Activated T-cell treated with anti-CD3 and anti-CD28 coated beads, Interleukin-2, amount 50 U/mL, for 72 hours (primary cell): Measurements from ENCODE around the gene KCNC1. TPM values are rescaled to one million over a fixed set of nuclear protein-coding genes. Genes with fewer than 3 reads are reported as not detected.
A peak's percentile ranks its signal among the peaks of the same experiment; 100 is the strongest.

Source experiments
- ATAC-seq, 2 donors: fragments of 150-1000 bp; cut with Tn5 transposase; replicated peaks in 1 of 2; 2 replicates each; pipeline ENCODE4 v1.10.0; 2021; ENCODE audit warnings: moderate library complexity in 2 of 2, mild to moderate bottlenecking in 1 of 2
- DNase-seq, 2 donors: peaks; one replicate each; pipeline ENCODE4 v3.0.0; 2021 to 2022; ENCODE audit warnings: mixed read lengths in 1 of 2
- H3K27ac Mint-ChIP-seq: one replicate; pipeline ENCODE4 v1.8.0; 2022; ENCODE audit warnings: mild to moderate bottlenecking, moderate library complexity, mixed read lengths
- H3K27me3 Mint-ChIP-seq: one replicate; pipeline ENCODE4 v1.8.0; 2022; ENCODE audit warnings: low read depth, mixed read lengths
- H3K36me3 Mint-ChIP-seq, 2 donors: one replicate each; pipeline ENCODE4 v1.8.0; 2022; ENCODE audit warnings: mixed read lengths in 2 of 2, mild to moderate bottlenecking in 1 of 2; ENCODE audit not compliant: insufficient read depth in 2 of 2
- H3K4me1 Mint-ChIP-seq: one replicate; pipeline ENCODE4 v1.8.0; 2022; ENCODE audit warnings: low read depth, mixed read lengths
- H3K4me3 Mint-ChIP-seq, 2 donors: one replicate each; pipeline ENCODE4 v1.8.0; 2022; ENCODE audit warnings: mild to moderate bottlenecking in 2 of 2, mixed read lengths in 2 of 2, moderate library complexity in 2 of 2
- H3K9me3 Mint-ChIP-seq, 2 donors: one replicate each; pipeline ENCODE4 v1.8.0; 2022; ENCODE audit warnings: mixed read lengths in 2 of 2
- total RNA-seq, 2 donors: library from RNA; stranded (reverse); gene quantifications; one replicate each; pipeline ENCODE4 v1.2.3, GENCODE V29; 2022

The KCNC1 gene
- not detected for total RNA-seq

- Mint-ChIP-seq H3K4me1 (no peaks in the 10 kb centered on the region), H3K9me3 (no peaks in the 10 kb centered on the region), H3K36me3 (peaks cover 2 to 3% of the 10 kb centered on the region in 2 donors), H3K4me3 (peak within 1 kb of the TSS; percentile 64 to 83), H3K27me3 (peaks cover 42% of the 10 kb centered on the region), H3K27ac (no peak within 1 kb of the TSS)
- no peak for DNase-seq
- peak in 1 of 2 donors; percentile 4 for ATAC-seq
Measured at GRCh38 chr11:17734418-17734911, at the start of gene KCNC1. KCNC1 (plus strand) TSS chr11:17734781; CDS start chr11:17736003, 1,222 bp downstream.

GRCh38 chr11:17686231-17686980 lies 48.2 kb upstream of the KCNC1 start:
- no peak overlapping the region for H3K27ac Mint-ChIP-seq
- no peak overlapping the region for H3K4me3 Mint-ChIP-seq
- DNase-seq, result no peak
- H3K9me3 Mint-ChIP-seq, result no peaks in the 10 kb centered on the region
- H3K27me3 Mint-ChIP-seq, result peaks cover 12% of the 10 kb centered on the region
- H3K36me3 Mint-ChIP-seq, result no peaks in the 10 kb centered on the region
- no peak for ATAC-seq
- no peaks in the 10 kb centered on the region for H3K4me1 Mint-ChIP-seq

GRCh38 chr11:17687946-17688670 lies 46.5 kb upstream of the KCNC1 start:
- H3K27ac Mint-ChIP-seq, result no peak overlapping the region
- H3K9me3 Mint-ChIP-seq, result no peaks in the 10 kb centered on the region
- no peak overlapping the region for H3K4me3 Mint-ChIP-seq
- no peaks in the 10 kb centered on the region for H3K4me1 Mint-ChIP-seq
- H3K27me3 Mint-ChIP-seq, result peaks cover 7% of the 10 kb centered on the region
- no peak for DNase-seq
- no peak for ATAC-seq
- H3K36me3 Mint-ChIP-seq, result no peaks in the 10 kb centered on the region

DNA sequence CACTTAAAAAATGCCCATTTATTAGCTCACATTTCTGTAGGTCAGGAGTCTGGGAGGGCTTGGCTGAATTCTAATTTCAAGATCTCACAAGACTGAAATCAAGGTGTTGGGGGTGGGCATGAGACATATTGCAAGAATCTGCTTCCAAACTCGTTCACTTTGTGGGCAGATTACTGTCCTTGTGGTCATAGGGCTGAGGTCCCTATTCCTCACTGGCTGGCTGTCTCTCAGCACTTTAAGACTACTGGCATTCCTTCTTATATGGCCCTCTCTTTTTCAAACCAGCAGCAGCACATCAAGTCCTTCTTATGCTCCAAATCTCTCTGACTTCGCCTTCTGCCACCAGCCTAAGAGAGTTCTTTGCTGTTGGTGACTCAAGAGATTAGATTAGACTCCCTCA lies 43.0 kb upstream of the KCNC1 start:
- Mint-ChIP-seq H3K36me3 (peaks cover 0 to 1% of the 10 kb centered on the region in 2 donors), H3K27me3 (peaks cover 37% of the 10 kb centered on the region), H3K4me1 (no peaks in the 10 kb centered on the region), H3K4me3 (no peak overlapping the region), H3K9me3 (no peaks in the 10 kb centered on the region), H3K27ac (no peak overlapping the region)
- DNase-seq, result no peak
- no peak for ATAC-seq

DNA sequence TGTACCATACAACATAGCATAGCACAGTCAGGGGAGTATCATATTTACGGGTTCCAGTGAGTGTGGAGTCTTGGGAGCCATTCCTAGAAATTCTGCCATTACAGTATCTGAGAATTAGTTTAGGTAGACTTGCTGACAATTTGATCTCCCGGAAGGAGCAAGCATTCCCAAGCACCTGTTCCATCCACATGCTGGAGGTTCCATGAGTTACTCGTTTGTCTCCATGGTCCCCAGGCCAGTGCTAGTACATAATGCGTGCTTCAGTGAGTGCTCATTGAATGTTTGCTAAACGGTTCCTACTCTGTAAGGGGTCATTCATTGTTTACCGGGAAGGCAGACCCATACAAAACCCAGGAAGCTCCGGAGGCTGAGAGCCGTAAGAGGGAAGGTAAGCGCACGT lies 42.6 kb upstream of the KCNC1 start:
- peaks cover 41% of the 10 kb centered on the region for H3K27me3 Mint-ChIP-seq
- no peak overlapping the region for H3K4me3 Mint-ChIP-seq
- H3K36me3 Mint-ChIP-seq, result peaks cover 0 to 1% of the 10 kb centered on the region in 2 donors
- no peaks in the 10 kb centered on the region for H3K9me3 Mint-ChIP-seq
- no peak for DNase-seq
- no peaks in the 10 kb centered on the region for H3K4me1 Mint-ChIP-seq
- ATAC-seq, result no peak
- no peak overlapping the region for H3K27ac Mint-ChIP-seq

GRCh38 chr11:17692931-17693330 lies 41.6 kb upstream of the KCNC1 start:
- no peak for ATAC-seq
- H3K27ac Mint-ChIP-seq, result no peak overlapping the region

DNA sequence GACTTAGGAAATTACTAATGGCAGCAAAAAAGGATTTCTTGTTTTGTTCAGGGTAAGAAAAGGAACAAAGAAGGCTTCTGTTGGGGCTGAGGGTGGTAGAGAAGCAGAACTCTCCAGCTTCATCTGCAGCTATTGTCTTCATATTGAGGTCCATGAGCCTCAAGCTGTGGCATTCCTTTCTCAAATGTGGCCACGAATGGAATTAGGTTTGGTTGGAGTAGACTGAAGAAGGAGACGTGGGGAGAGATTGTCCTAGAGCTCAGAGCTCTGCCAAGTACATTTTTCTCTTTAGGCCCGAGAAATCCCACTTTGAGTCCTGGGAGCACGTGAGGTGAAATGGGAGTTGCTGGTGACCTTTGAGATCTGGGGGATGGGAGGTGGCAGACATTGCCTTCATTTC lies 41.0 kb upstream of the KCNC1 start:
- Mint-ChIP-seq H3K27me3 (peaks cover 51% of the 10 kb centered on the region), H3K4me3 (no peak overlapping the region), H3K27ac (no peak overlapping the region), H3K9me3 (no peaks in the 10 kb centered on the region), H3K4me1 (no peaks in the 10 kb centered on the region), H3K36me3 (peaks cover 0 to 1% of the 10 kb centered on the region in 2 donors)
- DNase-seq (no peak), ATAC-seq (no peak)

More at GRCh38 chr11:17692931-17693330, 41.6 kb upstream of the KCNC1 start:
- Mint-ChIP-seq H3K4me3 (no peak overlapping the region), H3K9me3 (no peaks in the 10 kb centered on the region), H3K4me1 (no peaks in the 10 kb centered on the region), H3K27me3 (peaks cover 46% of the 10 kb centered on the region), H3K36me3 (peaks cover 0 to 1% of the 10 kb centered on the region in 2 donors)
- DNase-seq, result no peak

DNA sequence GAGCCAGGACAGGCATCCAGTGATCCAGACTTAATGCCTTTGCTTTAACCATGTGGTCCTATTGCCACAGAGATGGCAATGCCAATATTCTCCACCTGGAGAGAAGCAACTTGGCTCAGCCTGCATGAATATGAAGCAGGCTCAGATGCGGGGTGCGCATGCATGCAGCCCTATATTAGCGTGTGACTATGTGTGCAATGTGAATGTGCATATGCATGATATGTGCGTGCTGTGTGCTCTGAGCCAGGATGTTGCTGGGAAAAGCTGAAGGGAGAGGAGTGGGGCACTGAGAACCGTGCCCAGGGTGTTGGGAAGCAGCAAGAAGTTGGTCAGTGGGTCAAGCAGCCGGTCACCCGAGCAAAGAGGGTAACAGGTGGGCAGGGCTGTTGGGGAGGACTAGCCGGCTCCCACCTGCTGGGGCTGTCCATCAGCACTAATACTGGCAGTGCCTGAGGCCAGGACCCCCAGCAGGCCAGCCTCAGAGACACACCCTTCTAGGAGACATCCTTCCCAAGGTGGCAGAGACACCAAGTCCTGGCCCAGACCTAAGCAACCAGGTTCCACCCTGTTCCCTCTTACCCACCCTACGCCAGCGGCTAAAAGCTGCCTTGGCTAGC lies 40.0 kb upstream of the KCNC1 start:
- no peak overlapping the region for H3K27ac Mint-ChIP-seq
- DNase-seq (no peak), ATAC-seq (no peak)
- H3K27me3 Mint-ChIP-seq, result peaks cover 51% of the 10 kb centered on the region
- peaks cover 0 to 1% of the 10 kb centered on the region in 2 donors for H3K36me3 Mint-ChIP-seq
- H3K4me3 Mint-ChIP-seq, result no peak overlapping the region
- no peaks in the 10 kb centered on the region for H3K4me1 Mint-ChIP-seq
- H3K9me3 Mint-ChIP-seq, result no peaks in the 10 kb centered on the region

DNA sequence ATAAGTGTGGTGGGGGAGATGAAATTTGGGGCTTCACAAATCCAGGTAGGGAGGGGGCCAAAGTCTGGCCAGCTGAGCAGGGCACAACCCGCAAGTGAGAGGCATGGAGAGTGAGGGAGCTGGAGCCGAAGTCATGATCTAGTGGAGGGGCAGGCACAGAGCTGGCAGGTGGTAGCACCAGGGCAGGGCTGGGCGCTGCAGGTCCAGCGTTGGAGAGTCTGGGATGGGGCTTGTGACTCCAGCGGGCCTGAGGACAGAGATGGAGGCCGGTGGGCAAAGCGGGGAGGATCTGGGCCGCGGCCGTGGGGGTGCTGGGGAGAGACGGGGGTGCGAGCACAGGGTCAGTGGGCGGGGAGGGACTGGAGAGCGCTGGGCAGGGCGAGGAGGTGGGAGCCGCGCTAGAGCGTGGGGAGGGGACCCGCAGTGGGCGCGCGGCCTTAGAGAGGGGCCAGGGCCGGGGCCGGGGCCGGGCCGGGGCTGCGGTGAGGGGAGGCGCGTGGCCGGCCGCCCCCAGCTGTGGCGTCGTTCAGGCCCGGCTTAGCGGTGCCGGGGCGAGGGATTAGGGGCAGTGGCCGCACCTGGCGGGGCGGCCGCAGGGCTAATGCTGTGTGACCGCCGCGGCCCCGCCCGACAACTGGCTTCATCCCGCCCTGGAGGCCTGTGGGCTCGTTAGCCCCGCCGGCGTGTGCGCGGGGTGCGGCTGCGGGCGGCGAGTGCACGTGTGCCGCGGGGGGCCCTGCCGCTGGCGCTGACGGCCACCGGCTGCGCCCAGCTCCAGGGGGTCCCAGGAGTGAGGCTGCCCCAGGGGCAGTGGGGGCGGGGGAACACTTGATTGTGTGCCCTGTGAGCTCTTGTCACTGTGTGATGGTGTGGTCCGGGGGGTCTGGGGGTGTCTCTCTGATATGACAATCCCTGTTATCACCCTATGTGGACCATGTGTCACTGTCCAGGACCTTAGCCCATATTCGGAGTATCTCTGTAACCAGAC lies 38.8 kb upstream of the KCNC1 start:
- peaks cover 0 to 1% of the 10 kb centered on the region in 2 donors for H3K36me3 Mint-ChIP-seq
- peaks cover 51% of the 10 kb centered on the region for H3K27me3 Mint-ChIP-seq
- no peaks in the 10 kb centered on the region for H3K9me3 Mint-ChIP-seq
- no peaks in the 10 kb centered on the region for H3K4me1 Mint-ChIP-seq
- H3K27ac Mint-ChIP-seq, result no peak overlapping the region
- no peak overlapping the region for H3K4me3 Mint-ChIP-seq
- no peak for ATAC-seq
- DNase-seq, result no peak

DNA sequence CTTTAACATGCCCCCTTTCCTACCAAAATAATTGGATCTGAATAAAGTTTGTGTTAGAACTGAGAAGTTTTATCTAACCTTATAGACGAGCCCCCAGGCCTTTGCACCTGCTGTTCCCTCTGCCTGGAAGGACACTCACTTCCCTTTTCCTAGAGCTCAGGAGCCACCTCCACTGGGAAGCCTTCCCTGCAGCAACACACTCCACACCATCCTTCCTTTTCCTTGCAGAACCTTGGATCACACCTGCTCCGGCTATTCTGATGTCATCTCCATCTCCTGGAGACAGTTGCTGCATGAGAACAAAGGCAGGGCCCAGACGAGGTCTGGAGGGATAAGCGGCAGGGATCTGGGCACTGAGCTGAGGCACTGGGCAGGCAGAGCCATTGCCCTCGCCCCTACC lies 37.8 kb upstream of the KCNC1 start:
- DNase-seq (no peak), ATAC-seq (no peak)
- H3K4me1 Mint-ChIP-seq, result no peaks in the 10 kb centered on the region
- no peak overlapping the region for H3K4me3 Mint-ChIP-seq
- H3K27ac Mint-ChIP-seq, result no peak overlapping the region
- H3K36me3 Mint-ChIP-seq, result peaks cover 0 to 1% of the 10 kb centered on the region in 2 donors
- H3K27me3 Mint-ChIP-seq, result peaks cover 51% of the 10 kb centered on the region
- no peaks in the 10 kb centered on the region for H3K9me3 Mint-ChIP-seq

DNA sequence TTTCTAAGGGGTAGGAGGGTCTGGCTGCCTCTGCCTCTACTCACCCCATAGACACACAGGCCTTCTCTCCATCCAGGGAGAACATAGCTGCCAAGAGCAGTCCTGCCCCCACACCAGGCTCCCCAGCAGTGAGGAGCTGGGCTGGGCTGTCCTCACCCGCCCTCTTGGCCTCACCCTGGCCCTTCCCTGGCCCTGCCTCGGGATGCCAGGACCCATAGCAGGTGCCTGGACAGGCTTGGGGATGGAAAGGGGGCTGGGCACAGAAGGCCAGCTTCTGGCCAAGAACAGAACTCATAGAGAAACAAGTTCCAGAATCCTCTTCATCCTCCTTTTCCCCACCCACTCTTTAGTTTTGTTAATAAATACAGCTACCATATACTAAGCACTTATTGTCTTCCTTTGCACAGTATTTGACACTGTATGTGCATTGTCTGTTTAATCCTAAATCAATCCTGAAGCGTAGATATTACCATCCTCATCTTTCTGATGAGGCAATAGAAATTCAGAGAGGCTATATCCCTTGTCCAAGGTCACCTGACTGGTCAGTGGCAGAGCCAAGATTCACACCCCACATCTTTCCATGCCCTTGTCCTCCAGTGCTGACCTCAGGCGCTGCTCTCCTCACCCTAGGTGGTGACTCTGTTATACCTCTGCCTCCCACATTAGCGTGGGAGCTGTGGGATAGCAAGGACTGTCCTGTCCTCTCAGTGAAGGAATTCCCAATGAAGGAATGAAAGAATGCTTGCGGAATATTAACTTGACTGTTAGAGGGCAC lies 37.2 kb upstream of the KCNC1 start:
- no peak overlapping the region for H3K4me3 Mint-ChIP-seq
- H3K36me3 Mint-ChIP-seq, result peaks cover 0 to 1% of the 10 kb centered on the region in 2 donors
- peaks cover 51% of the 10 kb centered on the region for H3K27me3 Mint-ChIP-seq
- H3K4me1 Mint-ChIP-seq, result no peaks in the 10 kb centered on the region
- no peak overlapping the region for H3K27ac Mint-ChIP-seq
- DNase-seq (no peak), ATAC-seq (no peak)
- no peaks in the 10 kb centered on the region for H3K9me3 Mint-ChIP-seq
